Measurements from ENCODE around the gene KIF14.
"Not testable (repeated sequence)": the region's sequence is repeated elsewhere in the genome, so short reads cannot be mapped to it uniquely, and the experiment has no call there.

The KIF14 gene

DNA sequence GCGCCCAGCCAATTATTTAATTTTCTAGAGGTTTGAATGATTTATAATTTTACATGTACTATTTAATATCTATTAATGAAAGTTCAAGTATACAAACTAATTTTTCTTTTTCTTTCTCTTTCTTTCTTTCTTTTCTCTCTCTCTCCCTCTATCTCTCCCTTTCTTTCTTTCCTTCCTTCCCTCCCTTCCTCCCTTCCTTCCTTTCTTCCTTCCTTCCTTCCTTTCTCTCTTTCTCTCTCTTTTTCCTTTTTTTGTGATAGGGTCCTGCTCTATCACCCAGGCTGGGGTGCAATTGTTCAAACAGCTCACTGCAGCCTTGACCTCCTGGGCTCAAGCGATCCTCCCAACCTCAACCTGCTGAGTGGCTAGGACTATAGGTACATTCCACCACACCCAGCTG lies 16.1 kb upstream of the KIF14 start:
- DNase-seq: no peak

DNA sequence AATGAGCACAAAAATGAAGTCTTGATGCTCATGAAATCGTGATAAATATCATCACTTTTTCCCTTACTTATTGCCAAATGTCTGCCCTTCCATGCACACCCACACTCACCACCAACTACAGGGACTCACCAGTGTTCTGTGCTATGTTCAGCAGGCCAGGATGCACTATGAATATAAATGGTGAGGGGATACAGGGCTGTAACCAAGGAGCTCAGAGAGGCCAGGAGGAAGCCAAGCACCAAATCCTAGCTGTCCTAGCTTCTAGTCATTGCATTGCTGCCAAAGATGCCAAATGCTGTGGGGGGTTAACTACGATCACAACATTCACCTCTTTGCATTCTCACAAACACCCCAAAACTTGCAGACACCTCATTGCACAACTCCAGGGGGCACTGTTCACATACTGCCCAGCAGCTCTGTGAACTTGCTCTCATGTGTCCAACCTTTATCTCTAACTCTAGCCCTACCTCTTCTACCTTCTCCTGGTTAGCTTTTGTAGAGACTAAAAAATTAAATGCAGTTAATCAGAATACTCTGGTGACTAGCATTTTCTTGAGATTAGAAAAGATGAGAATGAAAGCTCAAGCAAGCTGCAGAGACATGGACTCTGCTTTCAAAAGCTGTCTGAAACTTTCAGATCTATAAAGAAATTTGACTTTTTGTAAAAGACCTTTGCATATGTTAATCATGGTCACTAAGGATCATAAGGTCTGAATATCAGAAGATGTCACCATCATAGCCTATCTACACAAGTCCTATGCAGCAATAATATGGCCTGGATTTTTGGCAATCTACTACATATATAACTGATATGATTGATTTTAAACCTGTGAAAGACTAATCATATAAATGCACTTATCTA lies 13.9 kb upstream of the KIF14 start:
- peak in 2 of 56 donors; percentile 18 to 21 for DNase-seq

DNA sequence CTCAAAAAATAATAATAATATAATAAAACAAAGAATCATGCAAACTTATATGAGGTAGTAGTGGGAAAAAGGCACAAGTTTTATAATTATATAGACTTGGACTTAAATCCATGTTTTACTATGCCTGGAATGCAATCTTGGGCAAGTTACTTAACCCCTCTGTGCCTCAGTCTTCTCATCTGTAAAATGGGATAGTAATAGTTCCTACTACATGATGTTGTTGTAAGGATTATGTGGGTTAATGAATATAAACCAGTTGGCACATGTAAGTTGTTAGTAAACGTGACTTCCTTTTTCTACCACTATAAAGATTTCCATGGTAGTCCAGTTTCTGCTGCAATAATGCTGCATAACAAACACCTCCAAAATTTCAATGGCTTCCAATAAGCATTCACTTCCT lies 10.8 kb upstream of the KIF14 start:
- no peak for DNase-seq

DNA sequence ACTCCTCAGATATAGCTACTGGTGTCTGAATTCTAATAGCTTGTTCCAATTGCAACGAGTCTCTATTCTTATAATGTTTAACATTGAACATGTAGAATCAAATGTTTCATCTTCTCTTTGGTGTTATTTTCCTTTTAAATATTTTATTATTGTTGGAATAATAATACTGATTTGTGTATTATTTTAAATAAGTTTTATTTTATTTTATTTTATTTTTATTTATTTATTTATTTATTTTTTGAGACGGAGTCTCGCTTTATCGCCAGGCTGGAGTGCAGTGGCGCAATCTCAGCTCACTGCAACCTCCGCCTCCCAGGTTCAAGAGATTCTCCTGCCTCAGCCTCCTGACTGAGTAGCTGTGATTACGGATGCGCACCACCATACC lies 10.0 kb upstream of the KIF14 start:
- not testable (repeated sequence) for DNase-seq

DNA sequence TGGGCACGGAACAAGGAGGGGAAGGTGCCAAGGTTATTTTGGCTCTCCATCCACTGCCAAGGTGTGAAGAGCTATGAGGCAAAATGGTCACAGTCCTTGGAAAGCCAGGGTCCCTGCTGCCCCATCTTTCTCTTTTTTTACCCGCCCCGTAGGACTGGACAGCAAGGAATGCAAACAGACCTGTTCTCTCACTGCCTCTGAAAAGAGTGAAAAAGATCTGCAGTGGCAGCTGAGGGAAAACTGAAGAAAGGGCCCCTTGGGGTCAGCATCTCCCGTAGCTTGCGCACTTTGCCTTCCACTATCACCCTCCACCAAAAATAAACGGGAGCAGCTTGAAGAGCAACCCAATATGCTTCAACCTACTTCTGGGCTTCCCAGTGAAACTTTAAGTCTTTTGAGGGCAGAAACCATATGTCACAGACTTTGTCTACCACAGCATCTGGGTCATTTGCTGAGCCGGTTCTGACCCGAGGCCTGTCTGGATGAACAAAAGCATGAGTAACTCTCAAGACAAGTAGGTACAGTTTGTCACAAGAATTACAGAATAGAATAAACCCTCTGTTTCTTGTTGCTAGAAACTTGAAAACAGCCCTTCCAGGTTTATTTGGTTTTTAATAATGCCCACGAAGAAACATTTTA lies 9.4 kb upstream of the KIF14 start:
- no peak for DNase-seq

DNA sequence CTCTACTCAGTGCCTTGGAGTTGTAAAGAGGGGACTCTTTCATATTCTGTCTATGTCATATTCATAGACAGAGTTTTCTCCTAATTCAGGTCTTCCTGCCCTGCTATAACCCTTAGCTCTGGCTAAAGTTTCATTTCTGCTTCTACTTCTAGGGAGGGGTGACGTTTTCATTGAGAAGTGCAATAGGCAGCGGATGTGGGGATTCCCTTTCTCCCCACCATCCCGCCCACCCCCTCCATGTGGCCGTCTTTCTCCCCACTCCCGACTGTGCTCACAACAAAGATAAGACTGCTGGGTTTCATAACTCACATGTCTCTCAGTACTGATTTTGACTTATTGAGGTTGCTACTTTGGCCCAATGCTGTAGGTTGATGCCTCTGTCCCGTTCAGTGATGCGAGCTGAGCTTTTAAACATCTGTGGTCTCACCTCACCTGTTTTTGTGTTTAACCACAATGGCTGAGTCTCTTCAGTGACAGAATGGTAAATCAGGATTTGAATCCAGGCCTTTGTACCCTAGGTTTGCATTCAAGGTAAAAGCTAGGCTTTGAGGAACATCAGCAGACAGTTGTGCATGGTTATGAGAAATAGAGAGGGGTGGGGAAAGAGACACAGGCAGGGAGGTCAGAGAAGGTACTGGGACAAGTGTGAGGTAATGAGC lies 7.8 kb upstream of the KIF14 start:
- no peak for DNase-seq

DNA sequence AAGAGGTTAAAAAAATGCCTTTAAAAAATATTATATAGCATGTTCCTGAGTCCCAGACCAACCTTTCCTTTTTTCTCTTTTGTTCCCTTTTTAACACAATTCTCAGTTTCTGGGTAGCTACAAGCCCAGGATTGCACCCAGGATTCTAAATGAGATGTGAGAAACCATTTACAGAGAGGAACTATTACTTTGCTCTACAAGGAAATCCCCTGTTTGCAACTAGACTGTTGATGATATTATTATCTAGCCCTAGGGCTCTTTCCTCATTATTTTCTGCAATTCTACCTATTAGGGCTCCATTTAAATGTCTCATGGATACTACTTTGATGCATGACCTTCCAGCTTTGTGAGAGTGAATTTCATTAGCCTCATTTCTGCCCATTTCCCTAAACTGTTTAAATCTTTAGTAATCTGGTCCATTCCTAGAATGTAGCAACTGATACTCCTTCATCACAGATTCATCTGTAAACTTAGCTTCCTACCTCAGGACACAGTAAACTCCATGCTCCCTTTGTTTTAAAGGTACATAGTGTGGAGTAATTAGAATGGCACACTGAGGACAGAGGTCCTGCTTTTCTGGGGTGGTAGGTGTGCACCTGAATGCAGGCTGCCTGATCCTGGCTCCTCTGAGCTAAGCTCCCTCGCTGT lies 7.1 kb upstream of the KIF14 start:
- DNase-seq: no peak

DNA sequence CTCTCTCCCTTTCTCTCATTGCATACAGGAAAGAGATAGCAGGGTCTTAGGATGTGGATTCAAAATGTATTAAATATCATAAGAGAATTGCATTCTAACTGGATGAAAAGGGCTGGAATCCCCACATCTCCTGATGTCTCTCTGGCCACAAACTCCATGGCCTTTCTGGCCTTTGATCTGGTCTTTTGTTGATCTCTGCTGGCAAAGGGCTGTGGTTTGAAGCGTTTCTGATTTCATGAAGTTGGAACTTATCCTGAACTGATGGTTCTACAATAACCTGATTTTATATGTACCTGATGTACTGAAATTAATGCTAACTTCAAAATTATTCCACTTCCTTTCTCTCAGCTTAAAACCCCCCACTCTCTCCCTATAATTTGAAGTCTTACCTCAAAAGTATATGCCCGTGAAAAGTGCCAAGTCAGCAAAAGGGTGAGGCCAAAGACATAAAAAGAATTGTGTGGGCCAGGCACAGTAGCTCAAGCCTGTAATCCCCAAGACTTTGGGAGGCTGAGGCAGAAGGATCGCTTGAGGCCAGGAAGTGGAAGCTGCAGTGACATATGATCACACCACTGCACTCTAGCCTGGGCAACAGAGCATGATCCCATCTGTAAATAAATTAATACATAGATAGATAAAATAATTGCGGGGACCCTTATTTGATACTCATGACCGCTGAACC lies 6.4 kb upstream of the KIF14 start:
- no peak for DNase-seq

DNA sequence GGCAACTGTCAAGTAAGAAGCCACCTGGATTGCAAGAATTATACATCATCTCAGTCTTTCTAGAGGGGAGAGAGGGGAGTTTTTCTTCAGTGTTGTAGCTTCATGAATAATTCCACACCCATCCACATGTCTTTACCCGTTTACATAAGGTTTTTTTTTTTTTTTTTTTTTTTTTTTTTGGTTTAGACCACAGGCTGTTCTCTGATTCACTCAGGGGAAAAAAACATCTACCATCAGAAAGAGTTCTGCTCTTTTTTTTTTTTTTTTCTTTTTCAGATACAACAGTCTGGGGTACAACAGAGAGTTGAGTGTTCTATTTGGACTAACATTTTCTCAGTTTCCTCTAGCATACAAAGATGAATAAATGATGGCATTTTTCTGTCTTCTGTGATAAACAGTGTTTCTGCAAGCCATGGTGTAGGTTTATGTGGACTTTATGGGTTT lies 4.9 kb upstream of the KIF14 start:
- DNase-seq: no peak

DNA sequence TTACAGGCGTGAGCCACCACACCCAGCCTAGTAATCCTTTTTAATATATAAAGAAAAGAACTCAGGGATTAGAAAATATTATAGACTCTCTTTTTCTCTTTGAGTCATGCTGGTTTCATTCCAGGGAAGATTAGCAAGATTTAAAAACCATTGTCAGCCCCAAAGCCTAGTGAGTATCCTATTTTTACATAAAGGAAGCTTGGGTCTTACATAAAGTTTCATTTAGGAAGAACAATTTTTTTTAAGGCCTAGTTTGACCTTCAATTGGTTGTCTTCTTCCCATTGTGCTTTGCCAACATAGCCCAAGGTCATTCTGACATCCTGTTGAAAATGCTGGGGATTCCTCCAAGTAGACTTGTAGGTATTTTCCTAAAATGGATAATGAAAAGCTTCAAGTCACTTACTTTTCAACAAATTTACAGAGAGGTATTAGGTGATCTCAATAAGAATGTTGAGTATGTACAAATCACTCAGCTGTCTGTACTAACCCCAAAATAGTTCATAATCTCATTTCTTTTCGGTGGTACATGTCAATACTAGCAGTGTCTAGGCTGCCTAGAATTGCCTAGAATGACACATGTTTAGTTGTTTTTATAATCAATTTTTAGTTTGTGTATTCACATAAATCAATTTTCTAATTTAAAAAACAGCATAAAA lies 4.3 kb upstream of the KIF14 start:
- DNase-seq: no peak

DNA sequence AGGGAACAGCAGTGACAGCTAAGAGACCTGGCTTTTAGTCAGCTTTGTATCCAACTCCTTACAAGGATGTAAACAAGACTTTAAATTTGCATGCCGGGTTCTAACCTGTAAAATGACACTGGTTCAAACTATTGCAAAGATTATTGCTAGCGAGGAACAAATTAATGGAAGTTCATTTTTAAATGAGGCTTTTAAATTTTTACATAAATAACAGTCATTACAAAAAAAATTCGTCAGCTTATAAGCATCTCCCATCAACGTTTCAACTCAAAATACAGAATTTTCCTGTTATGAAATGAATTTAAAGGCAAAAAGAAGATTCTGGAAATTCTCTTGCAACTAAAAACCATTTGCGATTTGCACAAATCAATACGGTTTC lies 668 bp downstream of the KIF14 start:
- no peak for DNase-seq

DNA sequence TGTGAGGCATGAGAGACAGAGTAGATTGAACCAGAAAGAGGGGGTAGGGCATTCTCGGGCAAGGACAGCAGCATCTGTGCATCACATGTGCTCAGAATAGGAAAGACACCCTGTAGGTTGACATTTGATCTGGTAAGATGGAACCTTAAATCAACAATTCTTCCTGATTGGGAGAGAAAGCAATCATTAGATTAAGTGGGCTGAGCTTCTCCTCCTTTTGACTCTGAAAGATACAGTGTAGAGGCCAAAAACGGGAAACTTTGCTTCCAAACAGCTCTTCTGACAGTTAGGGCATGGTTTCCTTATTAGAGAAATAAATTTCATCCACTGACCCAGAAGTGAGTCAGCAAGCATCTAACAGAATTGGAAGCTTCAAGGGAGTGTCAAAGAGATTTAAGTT lies 9.7 kb downstream of the KIF14 start:
- DNase-seq: no peak

DNA sequence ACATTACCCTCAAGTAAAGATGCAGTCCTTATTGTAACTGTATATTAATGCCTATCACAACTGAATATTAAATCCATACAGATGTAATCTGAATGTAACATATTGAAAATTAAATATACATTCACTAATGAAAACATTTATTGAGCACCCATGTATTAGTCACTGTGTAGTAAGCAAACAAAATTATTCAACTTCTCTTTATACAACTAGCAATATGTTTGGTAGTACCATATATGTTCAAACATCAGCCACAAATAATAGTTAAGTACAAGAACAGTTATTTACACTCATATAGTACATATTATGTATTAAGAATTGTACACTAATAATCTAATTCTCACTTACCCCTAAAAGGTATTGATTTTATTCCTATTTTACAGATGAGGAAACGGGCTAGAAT lies 17.9 kb downstream of the KIF14 start:
- DNase-seq: no peak

DNA sequence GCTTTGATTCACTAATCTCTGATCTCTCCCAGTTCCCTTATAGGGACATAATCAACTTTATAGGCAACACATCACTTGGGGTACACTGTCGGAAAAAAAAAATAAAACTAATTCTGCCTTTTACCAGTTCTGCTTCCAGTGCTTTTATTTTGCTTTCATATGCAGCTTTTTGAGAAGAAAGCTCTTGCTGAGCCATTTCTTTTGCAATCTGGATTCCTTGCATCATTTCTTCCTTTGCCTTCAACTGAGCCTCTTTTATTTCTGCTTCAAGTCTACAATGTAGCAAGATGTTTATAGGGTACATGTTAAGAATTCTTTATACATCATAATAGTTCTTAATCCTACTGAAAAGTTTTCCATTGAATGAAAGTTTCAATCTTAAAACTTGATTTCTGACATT lies 30.6 kb downstream of the KIF14 start:
- DNase-seq: no peak

DNA sequence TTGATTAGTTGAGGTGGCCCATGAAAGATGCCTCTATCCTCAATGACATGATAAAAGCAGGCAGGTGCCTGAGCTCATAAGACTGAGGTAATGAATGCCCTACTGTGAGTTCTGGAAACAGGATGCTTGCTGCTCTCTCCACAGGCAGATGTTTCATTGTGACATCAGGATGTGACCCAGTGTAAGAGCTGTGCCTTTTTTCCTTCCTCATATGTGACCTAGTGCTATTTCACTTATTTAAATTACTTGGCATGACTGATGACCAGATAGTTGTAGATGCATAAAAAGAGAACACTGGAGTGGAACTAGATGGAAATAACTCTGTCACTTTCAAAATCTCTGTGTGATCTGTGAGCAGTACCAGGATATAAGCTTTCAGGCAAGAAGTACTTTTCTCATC lies 31.9 kb downstream of the KIF14 start:
- no peak for DNase-seq

DNA sequence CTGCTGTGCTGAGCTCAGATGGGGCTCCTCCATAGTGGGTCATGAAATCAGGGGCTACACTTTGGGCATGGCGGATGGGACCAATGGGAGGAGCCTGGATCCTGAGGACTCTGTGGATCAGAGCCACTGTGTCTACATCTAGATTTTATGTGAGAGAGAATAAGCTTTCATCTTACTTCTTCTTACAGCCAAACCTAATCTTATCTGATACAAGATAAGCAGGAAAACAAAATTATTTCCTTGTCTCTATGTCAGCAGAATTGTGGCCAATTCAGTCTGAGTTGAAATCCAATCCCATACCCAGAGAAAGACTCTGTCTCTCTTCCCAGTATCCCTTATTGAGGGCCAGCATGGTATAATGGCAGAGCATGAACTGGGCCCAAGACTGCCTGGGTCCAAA lies 56.2 kb downstream of the KIF14 start:
- DNase-seq: no peak

DNA sequence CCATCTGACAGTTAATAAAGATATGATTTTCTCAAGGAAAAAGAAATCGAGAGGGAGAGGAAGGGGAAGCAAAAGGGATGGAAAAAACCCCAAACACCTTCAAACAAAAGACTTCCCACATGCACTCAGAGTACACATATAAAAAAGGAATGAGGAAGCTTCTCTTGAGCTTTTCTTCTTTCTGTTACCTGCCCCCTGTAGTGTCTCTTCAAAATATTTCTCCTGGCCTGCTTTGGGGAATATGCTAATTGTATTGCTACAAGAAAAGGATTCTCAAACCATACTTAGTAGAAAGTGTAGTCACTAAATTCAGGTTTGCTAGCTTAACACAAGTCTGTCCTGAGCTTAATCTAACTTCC lies 58.7 kb downstream of the KIF14 start:
- DNase-seq: no peak

DNA sequence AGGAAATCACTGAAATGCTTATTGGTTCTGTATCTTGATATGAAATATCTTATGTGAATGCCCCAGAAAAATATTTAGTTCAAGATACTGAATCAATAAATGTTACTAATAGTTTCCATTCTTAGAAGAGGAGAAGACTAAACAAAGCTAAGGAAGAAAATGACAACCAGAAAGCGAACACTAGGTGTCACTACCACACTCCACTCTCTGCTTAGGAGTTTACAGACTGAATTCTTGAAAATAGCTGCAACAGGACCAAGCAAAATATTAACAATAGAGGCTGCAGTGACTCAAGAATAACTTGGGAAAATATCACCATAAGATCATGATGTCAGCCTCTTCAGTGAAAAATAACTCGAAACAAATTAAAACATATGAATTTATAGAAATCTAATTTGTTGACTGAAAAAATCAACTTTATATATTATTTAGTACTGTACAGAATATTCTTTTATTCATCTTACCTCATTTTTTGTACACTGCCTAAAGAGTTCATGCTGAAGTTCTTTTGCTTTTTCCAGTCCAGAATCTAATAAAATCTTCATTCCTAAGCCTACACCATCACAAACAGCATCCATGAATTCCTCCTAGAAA lies 61.6 kb downstream of the KIF14 start:
- peak in 1 of 56 donors; percentile 2 for DNase-seq

DNA sequence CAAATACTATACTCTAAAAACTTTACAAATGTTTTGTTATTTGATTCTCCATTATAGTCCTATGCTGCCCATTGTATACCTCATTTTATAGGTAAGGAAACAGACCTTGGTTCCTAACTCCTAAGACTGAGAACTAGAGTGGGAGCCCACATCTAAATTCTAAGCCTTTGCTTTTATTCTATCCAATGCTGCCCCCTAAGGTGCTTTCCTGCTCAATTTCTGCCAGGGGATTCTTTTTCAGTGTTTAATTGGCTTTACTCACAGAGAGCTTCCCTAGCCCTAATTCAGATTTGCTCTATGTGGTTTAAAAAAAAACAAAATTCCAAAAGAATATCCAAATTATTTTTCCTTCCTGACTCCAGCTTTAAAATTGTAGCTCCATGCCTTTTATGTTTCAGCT lies 64.5 kb downstream of the KIF14 start:
- peak in 1 of 56 donors; percentile 2 for DNase-seq

DNA sequence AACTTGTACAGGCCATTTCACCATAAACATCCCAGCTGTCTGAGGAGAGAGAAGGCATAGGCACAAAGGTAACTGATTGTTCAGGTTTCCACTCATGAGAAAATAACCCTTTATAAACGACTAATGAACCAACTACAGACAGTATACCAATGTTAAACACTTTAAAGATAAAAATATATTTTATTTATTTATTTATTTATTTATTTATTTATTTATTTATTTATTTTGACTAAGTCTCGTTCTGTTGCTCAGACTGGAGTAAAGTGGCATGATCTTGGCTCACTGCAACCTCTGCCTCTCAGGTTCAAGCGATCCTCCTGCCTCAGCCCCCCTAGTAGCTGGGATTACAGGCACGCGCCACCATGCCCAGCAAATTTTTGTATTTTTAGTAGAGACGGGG lies 67.8 kb downstream of the KIF14 start:
- DNase-seq: not testable (repeated sequence)

DNA sequence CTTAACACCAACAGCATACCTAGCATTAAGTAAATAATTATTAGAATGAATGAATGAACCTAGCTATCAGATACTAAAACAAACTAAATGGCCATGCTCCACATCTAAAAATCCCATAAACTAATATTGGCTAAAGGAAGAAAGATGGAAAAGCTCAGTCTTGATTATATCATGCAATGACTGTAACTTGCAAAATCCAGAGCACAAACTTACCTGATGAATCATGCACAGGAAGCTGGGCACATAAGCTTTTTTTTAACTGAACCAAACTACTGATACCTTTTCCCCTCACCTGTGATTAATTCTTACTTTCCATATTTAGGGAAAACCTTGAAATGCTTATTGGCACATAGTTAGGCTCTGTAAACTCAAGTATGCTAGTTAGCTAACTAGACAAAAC lies 70.2 kb downstream of the KIF14 start:
- no peak for DNase-seq
